Caco-2 (cell line): Measurements from ENCODE around the gene FDXACB1. TPM values are rescaled to one million over a fixed set of nuclear protein-coding genes. Genes with fewer than 3 reads are reported as not detected.

Source experiments
- BruUV-seq: library from RNA; stranded (reverse); fragments of 400-500 nt; replicated peaks from 2 replicates; lab custom pipeline; 2021; lab: Mats Ljungman, UMichigan
- CTCF ChIA-PET: fragments of 300-600 bp; sonication (Branson Sonifier 250); formaldehyde crosslinking; loops from one replicate; lab custom pipeline; 2022; ENCODE audit warnings: antibody characterized with exemption; lab: Charles Lee
- POLR2A ChIA-PET: fragments of 300-600 bp; sonication (Branson Sonifier 250); formaldehyde crosslinking; loops from one replicate; lab custom pipeline; 2022; ENCODE audit warnings: antibody characterized with exemption; lab: Charles Lee
- DNase-seq, 2 experiments: peaks; one replicate each; pipeline versions ENCODE4 v3.0.0 to v3.0.0-alpha.2; 2020 to 2022
- H3K27me3 ChIP-seq: replicated peaks from 2 replicates; pipeline ENCODE4 v1.6.0; 2011; ENCODE audit warnings: low read length; ENCODE audit not compliant: control insufficient read depth, insufficient read depth
- H3K36me3 ChIP-seq: 2 replicates; pipeline ENCODE4 v1.5.1; 2011; ENCODE audit warnings: low read length; ENCODE audit not compliant: control insufficient read depth, insufficient read depth
- H3K4me1 ChIP-seq: fragments of 250-450 bp; sonication (Bioruptor Pico); 2 replicates; pipeline ENCODE4 v1.5.1; 2020; ENCODE audit warnings: mild to moderate bottlenecking
- H3K4me3 ChIP-seq: 2 replicates; pipeline ENCODE4 v1.5.1; 2011; ENCODE audit warnings: low read depth, mild to moderate bottlenecking, control low read depth, low read length
- H3K9me3 ChIP-seq: fragments of 250-450 bp; sonication (Bioruptor Pico); 2 replicates; pipeline ENCODE4 v1.5.1; 2020; ENCODE audit warnings: mild to moderate bottlenecking, moderate library complexity
- H3K27ac Mint-ChIP-seq: one replicate; pipeline ENCODE4 v1.8.0; 2022; ENCODE audit warnings: mixed read lengths; ENCODE audit not compliant: unreplicated experiment
- H3K27me3 Mint-ChIP-seq: one replicate; pipeline ENCODE4 v1.8.0; 2022; ENCODE audit warnings: mixed read lengths; ENCODE audit not compliant: insufficient read depth, unreplicated experiment
- H3K36me3 Mint-ChIP-seq: one replicate; pipeline ENCODE4 v1.8.0; 2022; ENCODE audit warnings: mild to moderate bottlenecking, mixed read lengths; ENCODE audit not compliant: insufficient read depth, unreplicated experiment
- H3K4me1 Mint-ChIP-seq: one replicate; pipeline ENCODE4 v1.8.0; 2022; ENCODE audit warnings: low read depth, mixed read lengths; ENCODE audit not compliant: unreplicated experiment
- H3K4me3 Mint-ChIP-seq: one replicate; pipeline ENCODE4 v1.8.0; 2022; ENCODE audit warnings: mild to moderate bottlenecking, moderate library complexity, mixed read lengths; ENCODE audit not compliant: unreplicated experiment
- H3K9me3 Mint-ChIP-seq: one replicate; pipeline ENCODE4 v1.8.0; 2022; ENCODE audit warnings: mixed read lengths; ENCODE audit not compliant: unreplicated experiment
- intact Hi-C: fragments of 100-400 bp; cut with micrococcal nuclease; formaldehyde crosslinking; loops from one replicate; pipeline ENCODE4 v1.10.0; 2022; ENCODE audit not compliant: unreplicated experiment
- total RNA-seq: library from RNA; stranded (reverse); gene quantifications from 2 replicates; pipeline ENCODE4 v1.2.3, GENCODE V29; 2022
- TF ChIP-seq, protein P1 (sequence below), 2 experiments: fragments of 200-600 bp in 1 of 2; IDR thresholded peaks; 1 replicate in 1 of 2; 2 replicates in 1 of 2; pipeline versions ENCODE4 v1.5.1 to v1.8.0; 2011 to 2022; ENCODE audit warnings: antibody characterized with exemption in 1 of 2, control low read depth in 1 of 2, inconsistent platforms in 1 of 2, low read depth in 1 of 2, low read length in 1 of 2, mild to moderate bottlenecking in 1 of 2, moderate library complexity in 1 of 2; ENCODE audit not compliant: insufficient read depth in 1 of 2, severe bottlenecking in 1 of 2, unreplicated experiment in 1 of 2

Gene FDXACB1
- total RNA-seq, 1 experiment from 2014 or later: 4.7 TPM

DNA sequence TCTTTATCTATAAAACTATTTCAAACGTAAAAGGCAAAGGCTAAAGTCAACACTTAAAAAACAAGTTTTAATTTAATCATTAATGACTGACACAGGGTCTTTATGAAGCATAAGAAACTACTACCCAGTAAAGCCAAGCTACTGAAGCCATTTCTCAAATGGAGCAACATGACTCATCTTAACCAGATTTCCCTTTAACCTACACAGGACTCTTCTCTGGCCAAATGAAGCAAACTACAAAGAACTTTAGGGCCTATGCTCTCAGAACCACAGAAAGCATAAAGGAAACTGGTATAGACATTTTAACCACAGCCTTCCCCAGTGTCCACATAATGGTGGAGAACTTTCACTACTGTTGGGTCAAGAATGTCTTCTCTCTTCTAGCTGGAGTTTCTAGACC, 42.2 kb downstream of the FDXACB1 start:
- CTCF ChIA-PET: no interaction called here
- Mint-ChIP-seq H3K4me1 (peaks cover 30% of the 10 kb centered on the region), H3K36me3 (peaks cover 12% of the 10 kb centered on the region), H3K27ac (no peak overlapping the region), H3K4me3 (no peak overlapping the region), H3K27me3 (no peaks in the 10 kb centered on the region), H3K9me3 (no peaks in the 10 kb centered on the region)
- no peaks in the 10 kb centered on the region for H3K27me3 ChIP-seq
- no peaks in the 10 kb centered on the region for H3K9me3 ChIP-seq
- DNase-seq: no peak
- POLR2A ChIA-PET: no interaction called here
- TF ChIP-seq, protein P1, sequence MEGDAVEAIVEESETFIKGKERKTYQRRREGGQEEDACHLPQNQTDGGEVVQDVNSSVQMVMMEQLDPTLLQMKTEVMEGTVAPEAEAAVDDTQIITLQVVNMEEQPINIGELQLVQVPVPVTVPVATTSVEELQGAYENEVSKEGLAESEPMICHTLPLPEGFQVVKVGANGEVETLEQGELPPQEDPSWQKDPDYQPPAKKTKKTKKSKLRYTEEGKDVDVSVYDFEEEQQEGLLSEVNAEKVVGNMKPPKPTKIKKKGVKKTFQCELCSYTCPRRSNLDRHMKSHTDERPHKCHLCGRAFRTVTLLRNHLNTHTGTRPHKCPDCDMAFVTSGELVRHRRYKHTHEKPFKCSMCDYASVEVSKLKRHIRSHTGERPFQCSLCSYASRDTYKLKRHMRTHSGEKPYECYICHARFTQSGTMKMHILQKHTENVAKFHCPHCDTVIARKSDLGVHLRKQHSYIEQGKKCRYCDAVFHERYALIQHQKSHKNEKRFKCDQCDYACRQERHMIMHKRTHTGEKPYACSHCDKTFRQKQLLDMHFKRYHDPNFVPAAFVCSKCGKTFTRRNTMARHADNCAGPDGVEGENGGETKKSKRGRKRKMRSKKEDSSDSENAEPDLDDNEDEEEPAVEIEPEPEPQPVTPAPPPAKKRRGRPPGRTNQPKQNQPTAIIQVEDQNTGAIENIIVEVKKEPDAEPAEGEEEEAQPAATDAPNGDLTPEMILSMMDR (IDR thresholded peaks at IDR 0.05; ENCODE audit: insufficient read depth in 1 of 2, low read depth in 1 of 2, low read length in 1 of 2, severe bottlenecking in 1 of 2, unreplicated experiment in 1 of 2): no peak
- BruUV-seq: no TSS peak
- H3K4me1 ChIP-seq: peaks cover 25% of the 10 kb centered on the region
- intact Hi-C loops: no loop called here
- no peak overlapping the region for H3K4me3 ChIP-seq
- peaks cover 4% of the 10 kb centered on the region; the same call in 1 of the 2 replicates for H3K36me3 ChIP-seq

DNA sequence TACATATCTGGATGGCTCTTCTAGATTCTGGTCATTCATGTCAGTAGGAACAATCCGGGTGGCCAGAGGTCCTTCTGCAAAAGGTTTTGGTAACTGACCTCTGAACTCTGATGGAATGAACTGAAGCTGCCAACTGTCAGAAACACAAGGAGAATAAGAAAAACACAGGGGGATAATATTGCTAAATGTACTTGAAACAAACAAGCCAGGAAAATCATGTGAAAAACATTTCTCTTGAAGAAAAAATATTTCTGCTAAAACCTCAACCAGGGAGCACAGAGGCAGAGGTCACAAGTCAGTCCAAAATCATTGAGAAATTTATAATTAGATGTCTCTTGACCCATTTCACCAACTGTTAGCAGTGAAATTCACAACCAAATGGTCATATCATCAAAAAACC, 42.8 kb downstream of the FDXACB1 start:
- H3K27me3 Mint-ChIP-seq: no peaks in the 10 kb centered on the region
- H3K36me3 Mint-ChIP-seq: peaks cover 12% of the 10 kb centered on the region
- no peaks in the 10 kb centered on the region for H3K9me3 Mint-ChIP-seq
- Histone ChIP-seq H3K27me3 (no peaks in the 10 kb centered on the region), H3K9me3 (no peaks in the 10 kb centered on the region), H3K4me1 (peaks cover 23% of the 10 kb centered on the region), H3K4me3 (no peak overlapping the region), H3K36me3 (peaks cover 4% of the 10 kb centered on the region; the same call in 1 of the 2 replicates)
- ChIA-PET CTCF (no interaction called here), POLR2A (no interaction called here)
- TF ChIP-seq, protein P1 (IDR thresholded peaks at IDR 0.05; ENCODE audit: insufficient read depth in 1 of 2, low read depth in 1 of 2, low read length in 1 of 2, severe bottlenecking in 1 of 2, unreplicated experiment in 1 of 2): no peak
- DNase-seq: no peak
- intact Hi-C loops: no loop called here
- peaks cover 28% of the 10 kb centered on the region for H3K4me1 Mint-ChIP-seq
- H3K4me3 Mint-ChIP-seq: no peak overlapping the region
- no TSS peak for BruUV-seq
- H3K27ac Mint-ChIP-seq: peak overlapping the region; percentile 24

DNA sequence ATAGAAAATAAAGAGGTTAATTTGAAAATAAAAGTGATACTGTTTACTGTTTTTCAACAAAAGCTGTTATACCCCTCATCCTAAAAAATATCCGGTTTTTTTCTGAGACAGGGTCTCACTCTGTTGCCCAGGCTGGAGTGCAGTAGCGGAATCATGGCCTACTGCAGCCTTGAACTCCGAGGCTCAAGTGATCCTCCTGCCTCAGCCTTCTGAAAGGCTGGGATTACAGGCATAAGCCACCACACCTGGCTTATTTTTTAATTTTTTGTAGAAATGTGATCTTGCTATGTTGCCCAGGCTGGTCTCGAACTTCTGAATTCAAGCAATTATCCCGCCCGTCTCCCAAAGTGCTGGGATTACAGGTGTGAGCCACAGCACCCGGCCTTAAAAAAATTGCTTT, 43.3 kb downstream of the FDXACB1 start:
- Mint-ChIP-seq H3K27ac (peak overlapping the region; percentile 24), H3K27me3 (no peaks in the 10 kb centered on the region), H3K4me3 (no peak overlapping the region), H3K36me3 (peaks cover 12% of the 10 kb centered on the region), H3K4me1 (peaks cover 24% of the 10 kb centered on the region), H3K9me3 (no peaks in the 10 kb centered on the region)
- CTCF ChIA-PET: interaction anchor here (2.5 kb wide), 1 partner anchor 70 kb away, joined by 14 read pairs; the partner anchor contains the start of gene PPP2R1B
- Histone ChIP-seq H3K4me1 (peaks cover 18% of the 10 kb centered on the region), H3K4me3 (no peak overlapping the region), H3K9me3 (no peaks in the 10 kb centered on the region), H3K27me3 (no peaks in the 10 kb centered on the region), H3K36me3 (peaks cover 4% of the 10 kb centered on the region; the same call in 1 of the 2 replicates)
- BruUV-seq: no TSS peak
- intact Hi-C loops: no loop called here
- no peak for DNase-seq
- TF ChIP-seq, protein P1 (IDR thresholded peaks at IDR 0.05; ENCODE audit: insufficient read depth in 1 of 2, low read depth in 1 of 2, low read length in 1 of 2, severe bottlenecking in 1 of 2, unreplicated experiment in 1 of 2): no peak
- POLR2A ChIA-PET: no interaction called here
